Skeletal muscle tissue (tissue), 5 donors: ENCODE measurements around the gene CRYBB2. TPM values are rescaled to one million over a fixed set of nuclear protein-coding genes. Genes with fewer than 3 reads are reported as not detected.
"Not testable (repeated sequence)": the region's sequence is repeated elsewhere in the genome, so short reads cannot be mapped to it uniquely, and the experiment has no call there.

Experiments used
- H3K27ac ChIP-seq: one replicate; pipeline ENCODE4 v1.7.0; 2013; ENCODE audit warnings: mild to moderate bottlenecking, low read depth, low read length, inconsistent platforms
- H3K27me3 ChIP-seq, 3 donors: one replicate each; pipeline ENCODE4 v1.7.0; 2013; ENCODE audit warnings: low read length in 3 of 3; ENCODE audit not compliant: control insufficient read depth in 3 of 3, insufficient read depth in 3 of 3
- H3K36me3 ChIP-seq, 3 donors: one replicate each; pipeline ENCODE4 v1.7.0; 2013; ENCODE audit warnings: low read length in 3 of 3; ENCODE audit not compliant: control insufficient read depth in 3 of 3, insufficient read depth in 3 of 3
- H3K4me1 ChIP-seq, 3 donors: one replicate each; pipeline ENCODE4 v1.7.0; 2013; ENCODE audit warnings: low read length in 3 of 3, mild to moderate bottlenecking in 3 of 3; ENCODE audit not compliant: control insufficient read depth in 3 of 3, insufficient read depth in 3 of 3
- H3K4me3 ChIP-seq, 3 donors: one replicate each; pipeline ENCODE4 v1.7.0; 2013; ENCODE audit warnings: low read length in 3 of 3
- H3K9ac ChIP-seq, 3 donors: one replicate each; pipeline ENCODE4 v1.7.0; 2013; ENCODE audit warnings: low read length in 3 of 3, mild to moderate bottlenecking in 3 of 3, moderate library complexity in 2 of 3, low read depth in 1 of 3
- H3K9me3 ChIP-seq, 3 donors: one replicate each; pipeline ENCODE4 v1.7.0; 2013; ENCODE audit warnings: low read length in 3 of 3; ENCODE audit not compliant: control insufficient read depth in 3 of 3
- small RNA-seq: library from RNA; depleted of rRNA; stranded (forward); fragments of <200 nt; gene quantifications from one replicate; pipeline ENCODE3, GENCODE V24; 2014
- total RNA-seq: library from RNA; depleted of rRNA; stranded (reverse); fragments of >200 nt; gene quantifications from one replicate; pipeline ENCODE4 v1.2.3, GENCODE V29; 2014
- donor health status: Osteomylitis.

CRYBB2 gene
- total RNA-seq, 1 donor from 2014 or later, result not detected

DNA sequence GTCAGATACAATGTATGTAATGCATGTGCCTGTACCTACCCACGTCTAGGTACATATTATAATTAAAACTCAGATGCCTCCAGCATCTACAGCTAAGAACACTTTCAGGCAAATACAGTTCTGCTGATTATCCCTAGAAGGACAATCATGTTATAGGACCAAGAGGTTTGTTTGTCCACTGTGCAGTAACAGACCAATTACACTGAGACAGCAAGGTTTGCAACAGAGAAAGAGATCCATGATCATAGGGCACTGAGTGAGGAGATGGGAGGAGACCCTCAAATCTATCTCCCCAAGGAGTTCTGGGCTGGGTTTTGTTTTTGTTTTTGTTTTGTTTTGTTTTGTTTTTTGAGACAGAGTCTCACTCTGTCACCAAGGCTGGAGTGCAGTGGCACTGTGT, 49.5 kb downstream of the CRYBB2 start:
- not testable (repeated sequence) for H3K36me3 ChIP-seq, H3K27ac ChIP-seq, H3K27me3 ChIP-seq, H3K4me3 ChIP-seq, H3K9ac ChIP-seq, H3K4me1 ChIP-seq
- H3K9me3 ChIP-seq, result peaks cover 3 to 10% (median 4%) of the 10 kb centered on the region in 3 donors

GRCh38 chr22:25270061-25270460, 50.6 kb downstream of the CRYBB2 start:
- H3K27me3 ChIP-seq, H3K9ac ChIP-seq, H3K4me3 ChIP-seq, H3K36me3 ChIP-seq, H3K4me1 ChIP-seq, H3K27ac ChIP-seq: not testable (repeated sequence)
- peaks cover 3 to 10% (median 4%) of the 10 kb centered on the region in 3 donors for H3K9me3 ChIP-seq

- not testable (repeated sequence) for H3K27ac ChIP-seq, H3K36me3 ChIP-seq, H3K4me1 ChIP-seq, H3K9me3 ChIP-seq, H3K9ac ChIP-seq, H3K27me3 ChIP-seq, H3K4me3 ChIP-seq
Measured at GRCh38 chr22:25273231-25273630, 53.8 kb downstream of the CRYBB2 start.

GRCh38 chr22:25273928-25274327, 54.5 kb downstream of the CRYBB2 start:
- H3K27me3 ChIP-seq, H3K27ac ChIP-seq, H3K9me3 ChIP-seq, H3K36me3 ChIP-seq, H3K4me3 ChIP-seq, H3K4me1 ChIP-seq, H3K9ac ChIP-seq: not testable (repeated sequence)

DNA sequence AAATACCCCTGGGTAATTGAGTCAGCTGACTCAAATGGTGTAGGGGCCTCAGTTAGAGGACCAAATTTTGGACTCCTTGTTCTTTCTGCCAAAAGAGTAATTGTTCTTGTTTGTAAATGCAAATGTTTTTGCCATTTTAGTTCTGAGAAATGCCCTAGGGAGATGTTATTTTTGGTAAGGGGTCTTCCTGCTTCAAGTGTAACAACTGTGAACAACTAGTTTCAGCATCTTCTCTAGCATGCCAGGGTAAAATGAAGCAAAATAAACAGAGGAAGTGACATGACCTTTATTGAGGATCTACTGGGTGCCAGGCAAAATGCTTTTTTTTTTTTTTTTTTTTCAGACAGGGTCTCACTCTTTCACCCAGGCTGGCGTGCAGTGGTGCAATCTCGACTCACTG, 60.7 kb downstream of the CRYBB2 start:
- H3K27ac ChIP-seq, H3K4me3 ChIP-seq, H3K9me3 ChIP-seq, H3K9ac ChIP-seq, H3K36me3 ChIP-seq, H3K4me1 ChIP-seq: not testable (repeated sequence)
- peaks cover 33 to 44% (median 41%) of the 10 kb centered on the region in 3 donors for H3K27me3 ChIP-seq

Small RNAs within 50 kb of the gene (small RNA-seq; reads per million reads assigned to genes)
- gene Z99916.2, result not detected

Other genes starting within 250 kb of the CRYBB2 start
- gene CRYBB3, start 19.8 kb upstream of the CRYBB2 start, total RNA-seq, result not detected